ENCODE data around the gene CSTF1.

Gene CSTF1

DNA sequence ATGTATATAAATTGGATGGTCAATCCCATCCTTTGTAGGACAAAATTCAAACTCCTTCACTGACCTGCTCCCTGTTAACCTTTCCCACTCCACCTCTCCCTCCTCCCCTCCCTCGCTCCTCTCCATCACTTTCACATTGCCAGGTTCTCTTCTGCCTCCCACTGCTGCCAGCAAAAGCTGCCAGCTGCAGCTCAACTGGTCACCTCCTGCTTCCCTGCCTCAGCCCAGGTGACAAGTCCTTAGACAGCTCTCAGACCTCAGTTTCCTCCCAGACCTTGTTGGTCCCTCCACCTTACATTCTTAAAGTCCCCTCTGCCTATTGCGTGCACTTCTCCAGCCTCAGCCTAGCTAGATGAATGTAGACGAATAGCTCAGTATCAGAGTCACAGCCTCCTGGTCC is 52.7 kb downstream of the CSTF1 start:
- Histone ChIP-seq H4K20me1 (ENCODE audit: insufficient read depth, low read length) (no peaks in the 10 kb centered on the region), H3K27me3 (replicated peaks; ENCODE audit: insufficient read depth, low read length) (no peaks in the 10 kb centered on the region)
- TF ChIP-seq EZH2phosphoT487 (IDR thresholded peaks at IDR 0.05; ENCODE audit: low read length) (no peak), EZH2 (optimal IDR thresholded peaks at IDR 0.05; ENCODE audit: low read depth, low read length) (no peak)
- TF ChIP-seq, protein P1, sequence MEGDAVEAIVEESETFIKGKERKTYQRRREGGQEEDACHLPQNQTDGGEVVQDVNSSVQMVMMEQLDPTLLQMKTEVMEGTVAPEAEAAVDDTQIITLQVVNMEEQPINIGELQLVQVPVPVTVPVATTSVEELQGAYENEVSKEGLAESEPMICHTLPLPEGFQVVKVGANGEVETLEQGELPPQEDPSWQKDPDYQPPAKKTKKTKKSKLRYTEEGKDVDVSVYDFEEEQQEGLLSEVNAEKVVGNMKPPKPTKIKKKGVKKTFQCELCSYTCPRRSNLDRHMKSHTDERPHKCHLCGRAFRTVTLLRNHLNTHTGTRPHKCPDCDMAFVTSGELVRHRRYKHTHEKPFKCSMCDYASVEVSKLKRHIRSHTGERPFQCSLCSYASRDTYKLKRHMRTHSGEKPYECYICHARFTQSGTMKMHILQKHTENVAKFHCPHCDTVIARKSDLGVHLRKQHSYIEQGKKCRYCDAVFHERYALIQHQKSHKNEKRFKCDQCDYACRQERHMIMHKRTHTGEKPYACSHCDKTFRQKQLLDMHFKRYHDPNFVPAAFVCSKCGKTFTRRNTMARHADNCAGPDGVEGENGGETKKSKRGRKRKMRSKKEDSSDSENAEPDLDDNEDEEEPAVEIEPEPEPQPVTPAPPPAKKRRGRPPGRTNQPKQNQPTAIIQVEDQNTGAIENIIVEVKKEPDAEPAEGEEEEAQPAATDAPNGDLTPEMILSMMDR (IDR thresholded peaks at IDR 0.05; ENCODE audit: low read length) = no peak

DNA sequence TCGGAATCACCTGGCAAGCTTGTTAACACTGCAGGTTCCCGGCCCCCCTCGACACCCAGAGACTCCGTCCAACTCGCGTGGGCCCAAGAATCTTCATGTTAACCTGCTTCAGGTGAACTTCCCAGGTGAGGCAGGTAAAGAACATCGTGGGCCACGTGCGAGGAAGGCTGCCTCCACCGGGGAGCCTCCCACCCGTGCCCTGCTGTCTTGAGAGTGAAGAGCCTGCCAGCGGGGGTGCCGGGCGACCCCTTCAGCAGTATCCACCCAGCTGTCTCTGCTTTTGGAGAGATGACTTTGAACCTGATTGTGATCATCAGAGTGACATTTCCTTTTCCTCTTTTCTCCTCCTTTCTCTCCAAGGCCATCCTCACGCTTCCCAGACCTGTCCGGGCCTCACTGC is 53.1 kb downstream of the CSTF1 start:
- Histone ChIP-seq H3K79me2 (ENCODE audit: low read length) (no peaks in the 10 kb centered on the region), H3K27me3 (replicated peaks; ENCODE audit: insufficient read depth, low read length) (no peaks in the 10 kb centered on the region), H4K20me1 (ENCODE audit: insufficient read depth, low read length) (no peaks in the 10 kb centered on the region), H3F3A (ENCODE audit: insufficient read depth, low read length) (no peaks in the 10 kb centered on the region), H3K4me3 (ENCODE audit: low read length) (no peak overlapping the region), H3K27ac (ENCODE audit: low read length) (no peak overlapping the region), H3K4me1 (ENCODE audit: low read length) (peaks cover under 1% of the 10 kb centered on the region; the same call in 1 of the 2 replicates), H2AFZ (ENCODE audit: low read length) (no peak overlapping the region), H3K4me2 (ENCODE audit: low read depth, low read length) (no peak overlapping the region), H3K9me2 (replicated peaks; ENCODE audit: insufficient read depth, low read length) (no peaks in the 10 kb centered on the region), H3K36me3 (replicated peaks; ENCODE audit: insufficient read depth, low read length) (no peaks in the 10 kb centered on the region), H3K9ac (ENCODE audit: low read length) (no peak overlapping the region), H3K9me3 (replicated peaks; ENCODE audit: insufficient read depth, low read length) (no peaks in the 10 kb centered on the region)
- TF ChIP-seq EZH2phosphoT487 (IDR thresholded peaks at IDR 0.05; ENCODE audit: low read length) (no peak), EZH2 (optimal IDR thresholded peaks at IDR 0.05; ENCODE audit: low read depth, low read length) (no peak)
- TF ChIP-seq, protein P1 (IDR thresholded peaks at IDR 0.05; ENCODE audit: low read length) = no peak
- no peak for DNase-seq

More for the DNA sequence above, 52.7 kb downstream of the CSTF1 start:
- Histone ChIP-seq H3K9me2 (replicated peaks; ENCODE audit: insufficient read depth, low read length) (no peaks in the 10 kb centered on the region), H3F3A (ENCODE audit: insufficient read depth, low read length) (no peaks in the 10 kb centered on the region), H3K4me2 (ENCODE audit: low read depth, low read length) (no peak overlapping the region), H3K79me2 (ENCODE audit: low read length) (no peaks in the 10 kb centered on the region), H3K4me1 (ENCODE audit: low read length) (peaks cover 4% of the 10 kb centered on the region; the same call in 1 of the 2 replicates), H3K27ac (ENCODE audit: low read length) (no peak overlapping the region), H3K36me3 (replicated peaks; ENCODE audit: insufficient read depth, low read length) (no peaks in the 10 kb centered on the region), H3K9ac (ENCODE audit: low read length) (no peak overlapping the region), H2AFZ (ENCODE audit: low read length) (no peak overlapping the region), H3K9me3 (replicated peaks; ENCODE audit: insufficient read depth, low read length) (no peaks in the 10 kb centered on the region), H3K4me3 (ENCODE audit: low read length) (no peak overlapping the region)
- no peak for DNase-seq

DNA sequence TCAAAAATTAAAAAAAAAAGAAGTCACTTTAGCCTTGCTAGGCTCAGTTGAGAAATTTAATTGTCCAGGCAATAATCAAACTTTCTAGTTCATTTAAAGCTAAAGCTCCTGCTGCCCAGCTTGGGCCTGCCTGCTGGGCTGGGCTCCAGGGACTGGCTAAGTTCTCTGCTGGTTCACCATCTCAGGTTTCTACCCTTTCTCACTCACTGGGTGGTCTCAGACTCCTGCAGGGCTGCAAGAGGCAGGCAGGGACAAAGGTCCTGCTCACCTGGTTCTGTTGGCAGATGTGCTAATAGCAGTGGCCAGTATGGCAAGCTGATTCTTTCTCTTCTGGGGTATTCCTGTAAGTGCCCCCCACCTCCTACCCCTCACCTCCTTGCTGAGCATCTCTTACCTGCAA is 54.8 kb downstream of the CSTF1 start:
- no peak overlapping the region for H3K9ac ChIP-seq (ENCODE audit: low read length)
- no peaks in the 10 kb centered on the region for H3K9me3 ChIP-seq (replicated peaks; ENCODE audit: insufficient read depth, low read length)
- no peaks in the 10 kb centered on the region for H4K20me1 ChIP-seq (ENCODE audit: insufficient read depth, low read length)
- H3K4me1 ChIP-seq (ENCODE audit: low read length) = no peaks in the 10 kb centered on the region
- no peak overlapping the region for H3K27ac ChIP-seq (ENCODE audit: low read length)
- H3K36me3 ChIP-seq (replicated peaks; ENCODE audit: insufficient read depth, low read length) = no peaks in the 10 kb centered on the region
- TF ChIP-seq EZH2 (optimal IDR thresholded peaks at IDR 0.05; ENCODE audit: low read depth, low read length) (no peak), EZH2phosphoT487 (IDR thresholded peaks at IDR 0.05; ENCODE audit: low read length) (no peak)
- TF ChIP-seq, protein P1 (IDR thresholded peaks at IDR 0.05; ENCODE audit: low read length) = no peak
- no peak for DNase-seq
- no peaks in the 10 kb centered on the region for H3K27me3 ChIP-seq (replicated peaks; ENCODE audit: insufficient read depth, low read length)
- H3F3A ChIP-seq (ENCODE audit: insufficient read depth, low read length) = no peaks in the 10 kb centered on the region
- no peaks in the 10 kb centered on the region for H3K9me2 ChIP-seq (replicated peaks; ENCODE audit: insufficient read depth, low read length)
- no peak overlapping the region for H3K4me3 ChIP-seq (ENCODE audit: low read length)
- no peak overlapping the region for H3K4me2 ChIP-seq (ENCODE audit: low read depth, low read length)
- no peaks in the 10 kb centered on the region for H3K79me2 ChIP-seq (ENCODE audit: low read length)
- no peak overlapping the region for H2AFZ ChIP-seq (ENCODE audit: low read length)

Data from MM.1S (cell line).